ENCODE measurements around the gene TBC1D30.
"Not testable (repeated sequence)": the region's sequence is repeated elsewhere in the genome, so short reads cannot be mapped to it uniquely, and the experiment has no call there.

Gene TBC1D30

GRCh38 chr12:64824500-64825142 is at the start of gene TBC1D30:
Gene TBC1D30, plus strand, starts transcription at chr12:64824647. Its CDS starts 233 bp downstream, at chr12:64824880.
- Histone ChIP-seq H3K4me3 (ENCODE audit: low read length) (peak within 1 kb of the TSS; percentile 88), H3K9ac (ENCODE audit: low read length) (peak within 1 kb of the TSS; percentile 75), H2AFZ (ENCODE audit: low read depth, low read length) (peak within 1 kb of the TSS; percentile 63), H3K27me3 (ENCODE audit: low read depth, low read length) (no peaks in the 10 kb centered on the region), H3K9me3 (ENCODE audit: insufficient read depth, low read length) (no peaks in the 10 kb centered on the region), H3K36me3 (replicated peaks; ENCODE audit: low read depth, low read length) (peaks cover 4% of the 10 kb centered on the region), H3K27ac (ENCODE audit: low read length) (peak within 1 kb of the TSS; percentile 34), H3K4me2 (ENCODE audit: low read length) (peak within 1 kb of the TSS; percentile 80), H3K79me2 (ENCODE audit: low read length) (peaks cover 20% of the 10 kb centered on the region), H4K20me1 (ENCODE audit: insufficient read depth, low read length) (no peaks in the 10 kb centered on the region), H3K4me1 (ENCODE audit: low read length) (peaks cover 22% of the 10 kb centered on the region)
- no peak for TF ChIP-seq EZH2phosphoT487 (IDR thresholded peaks at IDR 0.05; ENCODE audit: low read depth)
- TF ChIP-seq CTCF (IDR thresholded peaks at IDR 0.05; ENCODE audit: low read depth, low read length): no peak

- not testable (repeated sequence) for H3K4me2 ChIP-seq (ENCODE audit: low read length); H2AFZ ChIP-seq (ENCODE audit: low read depth, low read length); H3K27me3 ChIP-seq (ENCODE audit: low read depth, low read length); H3K9me3 ChIP-seq (ENCODE audit: insufficient read depth, low read length); H3K36me3 ChIP-seq (replicated peaks; ENCODE audit: low read depth, low read length); H3K4me1 ChIP-seq (ENCODE audit: low read length); H3K4me3 ChIP-seq (ENCODE audit: low read length); H3K27ac ChIP-seq (ENCODE audit: low read length); H3K79me2 ChIP-seq (ENCODE audit: low read length); H4K20me1 ChIP-seq (ENCODE audit: insufficient read depth, low read length); H3K9ac ChIP-seq (ENCODE audit: low read length)
Observed at GRCh38 chr12:64775147-64775736, 49.2 kb upstream of the TBC1D30 start.

GRCh38 chr12:64779354-64779974 is 45.0 kb upstream of the TBC1D30 start:
- Histone ChIP-seq H3K4me1 (ENCODE audit: low read length) (peaks cover 11% of the 10 kb centered on the region), H3K4me2 (ENCODE audit: low read length) (no peak overlapping the region), H3K36me3 (replicated peaks; ENCODE audit: low read depth, low read length) (no peaks in the 10 kb centered on the region), H3K27me3 (ENCODE audit: low read depth, low read length) (no peaks in the 10 kb centered on the region), H2AFZ (ENCODE audit: low read depth, low read length) (no peak overlapping the region), H3K4me3 (ENCODE audit: low read length) (no peak overlapping the region), H3K9ac (ENCODE audit: low read length) (no peak overlapping the region), H3K9me3 (ENCODE audit: insufficient read depth, low read length) (no peaks in the 10 kb centered on the region), H3K79me2 (ENCODE audit: low read length) (no peaks in the 10 kb centered on the region), H3K27ac (ENCODE audit: low read length) (no peak overlapping the region), H4K20me1 (ENCODE audit: insufficient read depth, low read length) (no peaks in the 10 kb centered on the region)
- TF ChIP-seq EZH2phosphoT487 (IDR thresholded peaks at IDR 0.05; ENCODE audit: low read depth): no peak
- no peak for TF ChIP-seq CTCF (IDR thresholded peaks at IDR 0.05; ENCODE audit: low read depth, low read length)

GRCh38 chr12:64780132-64780530 is 44.3 kb upstream of the TBC1D30 start:
- Histone ChIP-seq H3K4me2 (ENCODE audit: low read length) (no peak overlapping the region), H3K79me2 (ENCODE audit: low read length) (no peaks in the 10 kb centered on the region), H2AFZ (ENCODE audit: low read depth, low read length) (no peak overlapping the region), H3K27me3 (ENCODE audit: low read depth, low read length) (no peaks in the 10 kb centered on the region), H3K9ac (ENCODE audit: low read length) (no peak overlapping the region), H3K36me3 (replicated peaks; ENCODE audit: low read depth, low read length) (no peaks in the 10 kb centered on the region), H3K4me3 (ENCODE audit: low read length) (no peak overlapping the region), H3K27ac (ENCODE audit: low read length) (no peak overlapping the region), H3K9me3 (ENCODE audit: insufficient read depth, low read length) (no peaks in the 10 kb centered on the region), H3K4me1 (ENCODE audit: low read length) (peaks cover 11% of the 10 kb centered on the region), H4K20me1 (ENCODE audit: insufficient read depth, low read length) (no peaks in the 10 kb centered on the region)
- TF ChIP-seq EZH2phosphoT487 (IDR thresholded peaks at IDR 0.05; ENCODE audit: low read depth) (no peak), CTCF (IDR thresholded peaks at IDR 0.05; ENCODE audit: low read depth, low read length) (no peak)

Data from OCI-LY3 (cell line).